GM10266 (cell line): ENCODE measurements around the gene GPRC5B.

Source experiments
- DNase-seq: peaks from one replicate; pipeline ENCODE4 v3.0.0; 2012; ENCODE audit errors: extremely low spot score
- CTCF ChIP-seq: IDR thresholded peaks from 2 replicates; pipeline ENCODE4 v1.5.1; 2012; ENCODE audit warnings: mild to moderate bottlenecking, low read depth; ENCODE audit not compliant: control insufficient read depth, insufficient read depth; ENCODE audit errors: missing control alignments

GPRC5B gene

GRCh38 chr16:19879241-19879792 lies 5.3 kb downstream of the GPRC5B start:
- TF ChIP-seq CTCF = no peak
- DNase-seq = no peak

- no peak for TF ChIP-seq CTCF
- no peak for DNase-seq
Observed at GRCh38 chr16:19878757-19879156, 5.9 kb downstream of the GPRC5B start.

GRCh38 chr16:19876501-19877059 lies 8.1 kb downstream of the GPRC5B start:
- no peak for DNase-seq
- TF ChIP-seq CTCF = no peak

- no peak for DNase-seq
- TF ChIP-seq CTCF = no peak
Observed at GRCh38 chr16:19875900-19876299, 8.7 kb downstream of the GPRC5B start.

- no peak for DNase-seq
- TF ChIP-seq CTCF = no peak
Observed at GRCh38 chr16:19874851-19875546, 9.6 kb downstream of the GPRC5B start.

- no peak for DNase-seq
- TF ChIP-seq CTCF = no peak
Observed at GRCh38 chr16:19874026-19874425, 10.6 kb downstream of the GPRC5B start.

- no peak for TF ChIP-seq CTCF
- DNase-seq = no peak
Observed at GRCh38 chr16:19872935-19873334, 11.7 kb downstream of the GPRC5B start.
